B cell (primary cell): ENCODE measurements around the gene PML. TPM values are rescaled to one million over a fixed set of nuclear protein-coding genes. Genes with fewer than 3 reads are reported as not detected.

Source experiments
- ATAC-seq: fragments of 200-7000 bp; cut with Tn5 transposase; one replicate; pipeline ENCODE4 v1.10.0; 2021; ENCODE audit warnings: low read depth, mild to moderate bottlenecking, moderate number of reproducible peaks, moderate library complexity
- CTCF ChIA-PET: fragments of 350-600 bp; sonication (Branson Sonifier 250); formaldehyde crosslinking; loops from one replicate; lab custom pipeline; 2021; ENCODE audit warnings: antibody characterized with exemption, inconsistent platforms; lab: Charles Lee
- POLR2A ChIA-PET: fragments of 350-600 bp; sonication (Branson Sonifier 250); formaldehyde crosslinking; loops from one replicate; lab custom pipeline; 2021; ENCODE audit warnings: antibody characterized with exemption; lab: Charles Lee
- DNase-seq: peaks from one replicate; pipeline ENCODE4 v3.0.0; 2013
- H2AFZ ChIP-seq: 2 replicates; pipeline ENCODE4 v1.6.1; 2012; ENCODE audit warnings: mild to moderate bottlenecking, low read depth, low read length; ENCODE audit not compliant: insufficient read depth, poor library complexity, severe bottlenecking
- H3K27ac ChIP-seq, 2 donors: 1 replicate in 1 of 2; 2 replicates in 1 of 2; pipeline ENCODE4 v1.5.1; 2012 to 2013; ENCODE audit warnings: low read length in 2 of 2, mild to moderate bottlenecking in 2 of 2, moderate library complexity in 1 of 2
- H3K27me3 ChIP-seq, 4 experiments: fragments of 200-600 bp in 1 of 4; sonication (generic) in 1 of 4; replicated peaks in 1 of 4; 1 replicate in 2 of 4; 2 replicates in 2 of 4; pipeline versions ENCODE4 v1.6.1 to v1.7.0; 2013 to 2016; ENCODE audit warnings: low read length in 3 of 4, mild to moderate bottlenecking in 2 of 4, mixed read lengths in 1 of 4, moderate library complexity in 1 of 4; ENCODE audit not compliant: insufficient read depth in 4 of 4, control insufficient read depth in 3 of 4; ENCODE audit errors: control extremely low read depth in 1 of 4
- H3K36me3 ChIP-seq, 2 experiments: replicated peaks in 1 of 2; 1 replicate in 1 of 2; 2 replicates in 1 of 2; pipeline versions ENCODE4 v1.6.1 to v1.7.1; 2013; ENCODE audit warnings: low read length in 1 of 2; ENCODE audit not compliant: insufficient read depth in 2 of 2, control insufficient read depth in 1 of 2; ENCODE audit errors: control extremely low read depth in 1 of 2, extremely low read depth in 1 of 2
- H3K4me1 ChIP-seq, 2 donors: fragments of 200-600 bp in 1 of 2; sonication (generic) in 1 of 2; 1 replicate in 1 of 2; 2 replicates in 1 of 2; pipeline versions ENCODE4 v1.5.1 to v1.6.1; 2013 to 2017; ENCODE audit warnings: low read length in 2 of 2; ENCODE audit not compliant: control insufficient read depth in 2 of 2, insufficient read depth in 2 of 2
- H3K4me2 ChIP-seq: replicated peaks from 2 replicates; pipeline ENCODE3; 2012; ENCODE audit warnings: mild to moderate bottlenecking, low read depth, low read length; ENCODE audit not compliant: poor library complexity, severe bottlenecking
- H3K4me3 ChIP-seq, 5 experiments: fragments of 200-600 bp in 1 of 5; sonication (generic) in 1 of 5; 1 replicate in 3 of 5; 2 replicates in 2 of 5; pipeline versions ENCODE4 v1.5.1 to v1.7.0; 2011 to 2016; ENCODE audit warnings: low read length in 4 of 5, mild to moderate bottlenecking in 4 of 5, low read depth in 2 of 5, control low read depth in 1 of 5, moderate library complexity in 1 of 5; ENCODE audit not compliant: insufficient read depth in 1 of 5; ENCODE audit errors: control extremely low read depth in 1 of 5, extremely low read depth in 1 of 5
- H3K79me2 ChIP-seq: fragments of 200-600 bp; sonication (generic); one replicate; pipeline ENCODE4 v1.6.0; 2016; ENCODE audit warnings: low read length; ENCODE audit not compliant: control insufficient read depth, insufficient read depth
- H3K9ac ChIP-seq: fragments of 200-600 bp; sonication (generic); 2 replicates; pipeline ENCODE4 v1.6.1; 2017; ENCODE audit warnings: mild to moderate bottlenecking, low read length, moderate library complexity
- H3K9me3 ChIP-seq, 3 donors: one replicate each; pipeline versions ENCODE4 v1.6.1 to v1.7.1; 2013; ENCODE audit warnings: low read length in 2 of 3; ENCODE audit not compliant: control insufficient read depth in 2 of 3, insufficient read depth in 1 of 3; ENCODE audit errors: control extremely low read depth in 1 of 3
- H4K20me1 ChIP-seq: 2 replicates; pipeline ENCODE4 v1.6.0; 2012; ENCODE audit warnings: mild to moderate bottlenecking, low read length; ENCODE audit not compliant: insufficient read depth, control insufficient read depth, poor library complexity, severe bottlenecking
- H3K27ac Mint-ChIP-seq: one replicate; pipeline ENCODE4 v1.8.0; 2021; ENCODE audit warnings: mixed read lengths
- H3K27me3 Mint-ChIP-seq: one replicate; pipeline ENCODE4 v1.8.0; 2021; ENCODE audit warnings: mixed read lengths
- H3K4me1 Mint-ChIP-seq: one replicate; pipeline ENCODE4 v1.8.0; 2021; ENCODE audit warnings: mixed read lengths
- H3K4me3 Mint-ChIP-seq: one replicate; pipeline ENCODE4 v1.8.0; 2021; ENCODE audit warnings: mixed read lengths
- H3K9me3 Mint-ChIP-seq: one replicate; pipeline ENCODE4 v1.8.0; 2022; ENCODE audit warnings: mixed read lengths; ENCODE audit not compliant: insufficient read depth
- EZH2 ChIP-seq: IDR thresholded peaks from 2 replicates; pipeline ENCODE4 v1.6.1; 2012; ENCODE audit warnings: borderline replicate concordance, low read depth, mild to moderate bottlenecking, moderate library complexity, low read length; ENCODE audit not compliant: insufficient read depth, poor library complexity, severe bottlenecking
- WGBS: methylation state at CpG from one replicate; pipeline ENCODE4 v1.1.5; 2013; ENCODE audit warnings: missing lambda C conversion rate; ENCODE audit not compliant: insufficient coverage; 5-methylcytosine and 5-hydroxymethylcytosine counted together
- intact Hi-C: fragments of 100-400 bp; cut with micrococcal nuclease; formaldehyde crosslinking; loops from one replicate; pipeline ENCODE4 v1.10.0; 2022
- polyA plus RNA-seq: library from polyadenylated mRNA; depleted of rRNA; stranded (reverse); fragments of >200 nt; gene quantifications from 2 replicates; pipeline ENCODE4 v1.2.3, GENCODE V29; 2012
- total RNA-seq, 2 donors: library from RNA; stranded (reverse); fragments of 120-200 nt in 1 of 2; gene quantifications; 1 replicate in 1 of 2; 2 replicates in 1 of 2; pipeline versions ENCODE4 v1.2.3 to v1.2.4, GENCODE V29; 2013 to 2022
- TF ChIP-seq, protein P1 (sequence below): fragments of 200-600 bp; IDR thresholded peaks from one replicate; pipeline ENCODE4 v1.8.0; 2022; ENCODE audit warnings: antibody characterized with exemption, mild to moderate bottlenecking

Gene PML
- total and polyA plus RNA-seq, 2 donors (not counting 1 experiment from before 2014, with no cell fraction given): 59.2 to 66.3 TPM

GRCh38 chr15:73948982-73949381 lies 45.5 kb upstream of the PML start:
- no peak for TF ChIP-seq EZH2
- TF ChIP-seq, protein P1, sequence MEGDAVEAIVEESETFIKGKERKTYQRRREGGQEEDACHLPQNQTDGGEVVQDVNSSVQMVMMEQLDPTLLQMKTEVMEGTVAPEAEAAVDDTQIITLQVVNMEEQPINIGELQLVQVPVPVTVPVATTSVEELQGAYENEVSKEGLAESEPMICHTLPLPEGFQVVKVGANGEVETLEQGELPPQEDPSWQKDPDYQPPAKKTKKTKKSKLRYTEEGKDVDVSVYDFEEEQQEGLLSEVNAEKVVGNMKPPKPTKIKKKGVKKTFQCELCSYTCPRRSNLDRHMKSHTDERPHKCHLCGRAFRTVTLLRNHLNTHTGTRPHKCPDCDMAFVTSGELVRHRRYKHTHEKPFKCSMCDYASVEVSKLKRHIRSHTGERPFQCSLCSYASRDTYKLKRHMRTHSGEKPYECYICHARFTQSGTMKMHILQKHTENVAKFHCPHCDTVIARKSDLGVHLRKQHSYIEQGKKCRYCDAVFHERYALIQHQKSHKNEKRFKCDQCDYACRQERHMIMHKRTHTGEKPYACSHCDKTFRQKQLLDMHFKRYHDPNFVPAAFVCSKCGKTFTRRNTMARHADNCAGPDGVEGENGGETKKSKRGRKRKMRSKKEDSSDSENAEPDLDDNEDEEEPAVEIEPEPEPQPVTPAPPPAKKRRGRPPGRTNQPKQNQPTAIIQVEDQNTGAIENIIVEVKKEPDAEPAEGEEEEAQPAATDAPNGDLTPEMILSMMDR: no peak
- Histone ChIP-seq H3K36me3 (no peaks in the 10 kb centered on the region), H3K79me2 (no peaks in the 10 kb centered on the region), H3K27me3 (peaks cover 0 to 8% (median 0%) of the 10 kb centered on the region in 4 experiments), H3K27ac (no peak overlapping the region), H3K9ac (no peak overlapping the region), H2AFZ (no peak overlapping the region), H3K4me3 (no peak overlapping the region), H4K20me1 (no peaks in the 10 kb centered on the region), H3K4me1 (peaks cover 6 to 14% of the 10 kb centered on the region in 2 donors), H3K9me3 (no peaks in the 10 kb centered on the region), H3K4me2 (no peak overlapping the region)
- no peak overlapping the region for H3K4me3 Mint-ChIP-seq
- no peak for DNase-seq
- peaks cover 6% of the 10 kb centered on the region for H3K27me3 Mint-ChIP-seq
- ChIA-PET CTCF (interaction anchor here (0.8 to 1.9 kb wide), 4 partner anchors 10 to 17 kb away, joined by 3 to 5 read pairs (median 4); no protein-coding TSS in a partner anchor), POLR2A (no interaction called here)
- intact Hi-C loops: no loop called here
- peaks cover 17% of the 10 kb centered on the region for H3K4me1 Mint-ChIP-seq
- 100% methylated on average over 1 of the region's 4 CpGs for WGBS
- H3K9me3 Mint-ChIP-seq: no peaks in the 10 kb centered on the region
- ATAC-seq: no peak
- no peak overlapping the region for H3K27ac Mint-ChIP-seq

DNA sequence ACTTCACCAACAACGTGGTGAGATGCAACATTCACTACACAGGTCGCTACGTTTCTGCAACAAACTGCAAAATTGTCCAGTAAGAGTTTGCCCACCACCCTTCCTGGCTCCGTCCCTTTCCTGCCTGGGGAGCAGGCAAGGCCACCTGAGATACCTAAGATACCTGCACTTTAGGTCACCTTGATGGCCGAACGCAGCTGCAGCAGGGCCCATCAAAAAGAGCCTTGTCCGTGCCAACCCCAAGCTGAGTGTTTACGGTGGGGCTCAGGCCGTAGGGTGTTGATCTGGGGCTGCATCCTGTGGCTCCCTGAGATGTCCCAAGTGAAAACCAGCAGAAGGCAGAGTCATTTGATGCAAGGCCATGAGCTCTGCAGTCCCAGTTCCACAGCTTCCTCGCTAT lies 45.0 kb upstream of the PML start:
- Histone ChIP-seq H3K79me2 (no peaks in the 10 kb centered on the region), H3K36me3 (no peaks in the 10 kb centered on the region), H3K9ac (no peak overlapping the region), H3K27ac (no peak overlapping the region), H3K27me3 (peaks cover 0 to 11% (median 0%) of the 10 kb centered on the region in 4 experiments), H3K4me3 (no peak overlapping the region), H2AFZ (no peak overlapping the region), H3K4me1 (peaks cover 6 to 14% of the 10 kb centered on the region in 2 donors), H3K9me3 (no peaks in the 10 kb centered on the region), H3K4me2 (no peak overlapping the region), H4K20me1 (no peaks in the 10 kb centered on the region)
- peaks cover 17% of the 10 kb centered on the region for H3K4me1 Mint-ChIP-seq
- ChIA-PET CTCF (interaction anchor here (1.4 to 2.2 kb wide), 3 partner anchors 9 to 15 kb away, joined by 3 to 12 read pairs (median 4); no protein-coding TSS in a partner anchor), POLR2A (no interaction called here)
- no peak overlapping the region for H3K4me3 Mint-ChIP-seq
- no peak for TF ChIP-seq EZH2
- TF ChIP-seq, protein P1: no peak
- WGBS: 93% methylated on average over 10 of the region's 10 CpGs
- DNase-seq (no peak), ATAC-seq (no peak)
- H3K27me3 Mint-ChIP-seq: peaks cover 6% of the 10 kb centered on the region
- H3K9me3 Mint-ChIP-seq: no peaks in the 10 kb centered on the region
- intact Hi-C loops: no loop called here
- no peak overlapping the region for H3K27ac Mint-ChIP-seq
